Measurements from ENCODE around the gene OLFML3. TPM values are rescaled to one million over a fixed set of nuclear protein-coding genes. Genes with fewer than 3 reads are reported as not detected.

Gene OLFML3
- total RNA-seq, 6 experiments from 2014 or later: 1.8 to 13.8 (median 6.6) TPM

DNA sequence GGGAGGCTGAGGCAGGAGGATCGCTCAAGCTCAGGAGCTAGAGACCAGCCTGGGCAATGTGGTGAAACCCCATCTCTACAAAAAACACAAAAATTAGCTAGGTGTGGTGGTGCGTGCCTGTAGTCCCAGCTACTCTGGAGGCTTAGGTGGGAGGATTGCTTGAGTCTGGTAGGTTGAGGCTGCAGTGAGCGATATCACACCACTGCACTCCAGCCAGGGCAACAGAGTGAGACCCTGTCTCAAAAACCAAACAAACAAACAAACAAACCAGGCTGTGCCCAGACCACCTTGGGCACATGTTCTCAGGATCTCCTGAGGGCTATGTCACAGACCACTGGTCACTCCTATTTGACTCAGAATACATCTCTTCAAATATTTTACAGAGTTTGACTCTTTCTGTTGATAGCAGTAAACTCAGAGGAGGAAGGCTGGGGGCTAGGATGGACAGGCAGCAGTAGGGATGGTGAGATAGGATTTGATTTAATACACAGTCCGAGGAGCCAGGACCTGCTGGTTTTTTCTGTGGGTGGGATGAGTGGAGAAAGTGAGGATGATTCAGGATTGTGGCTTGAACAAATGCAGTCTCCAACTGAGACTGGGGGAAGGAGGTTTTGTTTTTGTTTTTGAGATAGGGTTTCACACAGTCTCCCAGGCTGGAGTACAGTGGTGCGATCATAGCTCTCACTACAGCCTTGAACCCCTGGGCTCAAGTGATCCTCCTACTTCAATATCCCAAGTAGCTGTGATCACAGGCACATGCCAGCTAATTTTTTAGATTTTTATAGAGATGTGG, 46.5 kb downstream of the OLFML3 start:
- TF ChIP-seq, protein P1, sequence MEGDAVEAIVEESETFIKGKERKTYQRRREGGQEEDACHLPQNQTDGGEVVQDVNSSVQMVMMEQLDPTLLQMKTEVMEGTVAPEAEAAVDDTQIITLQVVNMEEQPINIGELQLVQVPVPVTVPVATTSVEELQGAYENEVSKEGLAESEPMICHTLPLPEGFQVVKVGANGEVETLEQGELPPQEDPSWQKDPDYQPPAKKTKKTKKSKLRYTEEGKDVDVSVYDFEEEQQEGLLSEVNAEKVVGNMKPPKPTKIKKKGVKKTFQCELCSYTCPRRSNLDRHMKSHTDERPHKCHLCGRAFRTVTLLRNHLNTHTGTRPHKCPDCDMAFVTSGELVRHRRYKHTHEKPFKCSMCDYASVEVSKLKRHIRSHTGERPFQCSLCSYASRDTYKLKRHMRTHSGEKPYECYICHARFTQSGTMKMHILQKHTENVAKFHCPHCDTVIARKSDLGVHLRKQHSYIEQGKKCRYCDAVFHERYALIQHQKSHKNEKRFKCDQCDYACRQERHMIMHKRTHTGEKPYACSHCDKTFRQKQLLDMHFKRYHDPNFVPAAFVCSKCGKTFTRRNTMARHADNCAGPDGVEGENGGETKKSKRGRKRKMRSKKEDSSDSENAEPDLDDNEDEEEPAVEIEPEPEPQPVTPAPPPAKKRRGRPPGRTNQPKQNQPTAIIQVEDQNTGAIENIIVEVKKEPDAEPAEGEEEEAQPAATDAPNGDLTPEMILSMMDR (IDR thresholded peaks at IDR 0.05): no peak
- TF ChIP-seq POLR2A (IDR thresholded peaks at IDR 0.05): no peak
- Histone ChIP-seq H3K4me1 (no peaks in the 10 kb centered on the region), H3K4me3 (no peak overlapping the region), H3K27me3 (no peaks in the 10 kb centered on the region), H3K27ac (no peak overlapping the region), H3K9me3 (no peaks in the 10 kb centered on the region), H3K36me3 (no peaks in the 10 kb centered on the region)
- DNase-seq (no peak), ATAC-seq (no peak)
- 69% methylated on average over 4 of the region's 5 CpGs for WGBS (ENCODE audit: insufficient coverage, low coverage, low lambda C conversion rate, missing lambda C conversion rate)
- intact Hi-C loops (cut with DNase I): no loop called here

DNA sequence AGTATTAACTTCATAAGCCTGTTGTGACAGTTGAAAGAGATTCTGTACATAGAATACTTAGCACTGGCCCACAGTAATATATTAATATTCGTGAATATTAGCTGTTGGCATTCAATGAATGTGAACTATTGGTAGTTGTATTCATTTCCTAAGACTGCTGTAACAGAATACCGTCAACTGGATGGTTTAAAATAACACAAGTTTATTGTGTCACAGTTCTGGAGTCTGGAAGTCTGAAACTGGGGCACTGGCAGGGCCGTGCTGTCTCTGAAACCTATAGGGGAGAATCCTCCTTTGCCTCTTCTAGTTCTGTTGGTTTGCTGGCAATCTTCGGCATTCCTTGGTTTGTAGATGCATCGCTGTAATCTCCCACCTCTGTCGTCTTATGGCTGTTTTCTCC, 47.5 kb downstream of the OLFML3 start:
- Histone ChIP-seq H3K4me3 (no peak overlapping the region), H3K27me3 (no peaks in the 10 kb centered on the region), H3K9me3 (no peaks in the 10 kb centered on the region), H3K27ac (no peak overlapping the region), H3K4me1 (no peaks in the 10 kb centered on the region), H3K36me3 (no peaks in the 10 kb centered on the region)
- intact Hi-C loops (cut with DNase I): no loop called here
- no peak for TF ChIP-seq POLR2A (IDR thresholded peaks at IDR 0.05)
- TF ChIP-seq, protein P1 (IDR thresholded peaks at IDR 0.05): no peak
- 69% methylated on average over 3 of the region's 6 CpGs for WGBS (ENCODE audit: insufficient coverage, low coverage, low lambda C conversion rate, missing lambda C conversion rate)
- DNase-seq (no peak), ATAC-seq (no peak)

Other genes with a start within 250 kb of the OLFML3 start
- gene PHTF1, start 220.0 kb upstream of the OLFML3 start, total RNA-seq: 1 to 10 TPM; 4.7 to 8.7 (median 6.1) TPM
- gene RSBN1, start 167.0 kb upstream of the OLFML3 start, total RNA-seq: 1 to 10 TPM; 4.1 to 5.9 (median 5.0) TPM
- gene PTPN22, start 107.8 kb upstream of the OLFML3 start, total RNA-seq: 1 to 10 TPM in 4 of 6 experiments, under 1 TPM in 2; 0.48 to 1.6 (median 1.2) TPM
- gene BCL2L15, start 91.9 kb upstream of the OLFML3 start, total RNA-seq: under 1 TPM in 5 of 6 experiments, not detected in 1; 0.06 to 0.73 (median 0.13) TPM
- gene AP4B1, start 74.7 kb upstream of the OLFML3 start, total RNA-seq: 1 to 10 TPM; 6.0 to 9.0 (median 7.0) TPM
- gene DCLRE1B, start 74.1 kb upstream of the OLFML3 start, total RNA-seq: 1 to 10 TPM; 1.6 to 3.3 (median 1.9) TPM
- gene HIPK1, start 50.1 kb upstream of the OLFML3 start, total RNA-seq: 10 to 100 TPM; 19.0 to 29.6 (median 23.5) TPM
- not detected for gene SYT6, start 174.4 kb downstream of the OLFML3 start, total RNA-seq

Data from right lobe of liver (tissue), 6 donors.